Activated CD4-positive, CD25-positive, alpha-beta regulatory T cell treated with anti-CD3 and anti-CD28 coated beads, Interleukin-2, amount 50 U/mL, for 72 hours (primary cell): ENCODE data around the gene IQGAP2.
"Not testable (repeated sequence)": the region's sequence is repeated elsewhere in the genome, so short reads cannot be mapped to it uniquely, and the experiment has no call there.

Experiments
- DNase-seq: peaks from one replicate; pipeline ENCODE4 v3.0.0; 2021

The IQGAP2 gene

DNA sequence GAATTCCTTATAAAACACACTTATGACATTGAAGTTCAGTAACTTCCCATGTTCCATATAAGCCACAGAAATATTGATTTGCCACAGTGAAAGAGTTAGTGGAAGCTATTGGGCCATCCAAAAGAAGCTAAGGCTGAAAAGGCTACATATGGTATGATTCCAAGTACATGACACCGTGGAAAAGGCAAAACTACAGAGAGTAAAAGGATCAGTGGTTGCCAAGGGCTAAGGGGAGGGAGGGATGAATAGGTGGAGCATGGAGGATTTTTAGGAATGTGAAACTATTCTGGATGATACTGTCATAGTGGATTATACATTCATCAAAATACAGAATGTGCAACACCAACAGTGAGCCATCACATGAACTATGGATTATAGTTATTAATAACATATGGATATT lies 110.4 kb downstream of the IQGAP2 start:
- DNase-seq = no peak

DNA sequence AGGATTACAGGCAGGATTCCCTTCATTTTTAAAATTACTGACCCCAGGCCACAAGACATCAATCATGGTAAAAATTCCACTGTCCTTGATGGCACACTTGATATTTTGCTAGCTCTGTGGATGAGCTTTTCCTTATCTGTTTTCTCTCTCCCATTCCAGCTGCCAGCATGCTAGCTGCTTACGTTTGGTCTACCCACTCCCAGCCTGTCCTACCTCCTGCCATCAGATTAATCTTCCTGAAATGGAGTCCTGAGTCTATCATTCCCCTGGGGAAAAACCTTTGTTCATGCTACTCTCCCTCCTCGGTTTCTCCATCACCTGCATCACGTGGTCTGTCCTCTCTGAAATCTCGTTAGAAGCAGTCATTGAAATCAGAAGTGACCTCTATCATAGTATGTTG lies 111.2 kb downstream of the IQGAP2 start:
- no peak for DNase-seq

DNA sequence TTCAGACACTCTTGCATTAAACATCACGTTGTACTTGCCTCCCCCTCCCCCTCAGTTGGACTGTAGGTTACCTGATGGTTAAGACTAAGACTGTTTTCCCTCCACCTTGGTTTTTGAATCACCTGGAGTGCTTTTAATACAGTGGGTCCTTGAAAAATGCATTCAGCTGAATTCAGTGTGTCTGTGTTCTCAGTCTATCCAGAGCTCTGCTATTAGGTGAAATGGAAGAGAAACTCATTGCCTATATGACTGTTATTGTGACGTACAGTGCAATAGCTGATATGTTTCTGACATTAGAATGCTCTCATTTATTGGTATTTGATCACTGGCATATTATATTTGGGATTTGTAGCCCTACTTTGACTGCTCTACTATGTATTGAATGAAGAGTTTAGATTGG lies 111.6 kb downstream of the IQGAP2 start:
- DNase-seq = no peak

DNA sequence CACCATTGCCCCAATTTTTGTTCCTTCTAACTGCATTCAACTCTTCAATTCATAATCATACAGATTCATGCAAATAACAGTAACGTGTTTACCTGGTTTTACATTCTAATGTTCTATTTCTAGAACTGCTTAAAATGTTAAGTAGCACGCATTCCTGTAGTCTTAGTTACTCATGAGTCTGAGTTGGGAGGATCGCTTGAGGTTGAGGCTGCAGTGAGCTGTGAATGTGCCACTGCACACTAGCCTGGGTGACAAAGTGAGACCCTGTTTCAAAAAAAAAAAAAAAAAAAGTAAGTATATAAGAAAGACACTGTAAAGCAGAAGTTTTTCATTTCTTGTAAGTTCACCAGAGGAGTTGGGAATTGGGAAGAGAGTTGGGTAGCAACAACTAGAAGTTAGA lies 114.2 kb downstream of the IQGAP2 start:
- no peak for DNase-seq

DNA sequence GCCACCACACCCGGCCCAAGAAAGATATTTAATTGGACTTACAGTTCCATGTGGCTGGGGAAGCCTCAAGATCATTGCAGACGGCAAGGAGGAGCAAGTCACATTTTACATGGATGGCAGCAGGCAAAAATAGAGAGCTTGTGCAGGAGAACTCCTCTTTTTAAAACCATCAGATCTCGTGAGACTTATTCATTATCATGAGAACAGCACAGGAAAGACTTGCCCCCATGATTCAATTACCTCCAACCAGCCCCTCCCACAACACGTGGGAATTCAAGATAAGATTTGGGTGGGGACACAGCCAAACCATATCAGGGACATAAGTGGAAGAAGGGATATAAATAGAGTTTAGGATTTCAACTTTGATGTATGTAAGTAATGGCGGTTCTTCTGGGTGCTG lies 115.2 kb downstream of the IQGAP2 start:
- not testable (repeated sequence) for DNase-seq

DNA sequence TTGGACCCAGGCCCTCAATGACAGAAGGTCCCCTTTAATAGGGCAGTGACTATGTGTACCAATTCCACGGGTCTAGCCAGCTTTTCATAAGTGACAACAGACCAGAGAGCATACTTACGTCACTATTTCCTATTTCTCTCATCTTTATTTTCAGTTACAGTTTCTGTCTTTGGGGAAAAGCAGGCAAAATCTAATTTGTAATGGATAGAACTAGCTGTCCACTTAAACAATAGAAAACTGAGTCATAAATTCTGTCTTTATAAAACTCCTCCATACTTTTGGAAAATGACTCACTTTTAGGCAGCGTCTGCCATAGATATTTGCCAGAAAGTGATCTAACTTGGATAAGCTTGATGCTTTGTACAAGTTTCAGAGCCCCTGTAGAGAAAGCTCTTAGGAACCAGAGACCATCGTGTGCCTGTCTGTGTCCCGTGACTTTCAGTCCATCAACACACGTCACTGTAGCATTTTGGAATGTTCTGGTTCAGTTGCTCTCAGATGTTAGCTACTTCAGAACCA lies 118.2 kb downstream of the IQGAP2 start:
- no peak for DNase-seq

DNA sequence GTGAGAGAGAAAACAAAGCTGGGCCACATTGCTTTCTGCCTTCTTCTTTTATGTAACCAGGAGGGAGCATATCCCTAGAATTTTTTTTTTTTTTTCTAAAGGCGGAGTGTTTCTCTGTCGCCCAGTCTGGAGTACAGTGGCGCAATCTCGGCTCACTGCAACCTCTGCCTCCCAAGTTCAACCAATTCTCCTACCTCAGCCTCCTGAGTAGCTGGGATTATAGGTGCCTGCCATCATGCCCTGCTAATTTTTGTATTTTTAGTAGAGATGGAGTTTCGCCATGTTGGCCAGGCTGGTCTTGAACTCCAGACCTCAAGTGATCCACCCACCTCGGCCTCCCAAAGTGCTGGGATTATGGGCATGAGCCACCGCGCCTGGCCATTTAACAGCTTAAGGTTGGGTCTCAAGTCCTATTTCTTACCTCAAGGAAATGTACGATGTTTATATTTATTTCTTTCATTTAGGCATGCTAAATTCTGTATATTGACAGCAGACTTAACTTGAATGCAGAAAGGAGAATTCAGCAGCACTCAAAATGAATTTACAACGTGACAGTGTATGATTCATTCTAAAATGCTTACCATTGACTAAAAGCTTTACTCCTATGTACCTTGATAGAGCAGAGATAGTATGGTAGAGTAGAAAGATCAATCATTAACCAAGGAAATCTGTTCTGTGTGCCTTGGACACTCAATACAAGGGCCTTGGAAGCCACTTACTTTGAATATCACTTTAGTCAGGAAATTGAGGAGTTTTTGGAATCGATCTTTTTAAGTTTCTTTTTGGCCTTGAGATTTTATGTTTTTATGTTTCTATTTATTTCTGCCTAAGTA lies 119.2 kb downstream of the IQGAP2 start:
- no peak for DNase-seq

DNA sequence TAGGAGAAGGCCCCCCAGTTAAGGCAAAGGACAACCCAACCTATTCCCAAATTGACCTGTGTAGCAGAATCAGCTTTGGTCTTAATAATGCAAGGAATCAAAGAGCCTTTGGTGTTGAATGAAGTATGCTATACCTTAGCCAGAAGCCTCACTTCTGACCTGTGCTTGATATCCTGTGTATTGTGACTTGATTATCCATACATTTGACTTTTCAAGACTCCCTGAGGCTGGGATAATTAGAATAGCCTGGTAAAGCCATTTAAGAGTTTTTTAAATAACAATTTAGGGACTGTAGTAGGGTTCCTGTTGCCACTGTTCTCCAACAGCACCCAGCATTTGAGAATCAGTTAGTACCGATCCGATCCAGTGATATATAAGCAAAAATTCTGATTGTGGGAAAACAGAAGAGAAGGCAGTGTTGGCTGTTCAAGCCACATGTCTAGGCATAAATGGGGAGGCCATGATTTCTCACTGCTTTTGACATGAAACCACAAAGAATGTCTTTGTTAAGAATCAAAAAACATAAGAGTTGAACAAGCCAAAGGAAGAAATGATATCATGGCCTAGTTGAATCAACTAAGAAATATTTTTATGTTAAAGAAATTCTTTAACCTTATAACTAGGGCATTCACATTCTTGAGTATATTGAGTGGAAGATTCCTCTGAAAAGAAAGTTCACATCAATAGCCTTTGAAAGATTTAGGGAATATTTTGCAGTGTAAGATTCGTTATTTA lies 121.2 kb downstream of the IQGAP2 start:
- no peak for DNase-seq

DNA sequence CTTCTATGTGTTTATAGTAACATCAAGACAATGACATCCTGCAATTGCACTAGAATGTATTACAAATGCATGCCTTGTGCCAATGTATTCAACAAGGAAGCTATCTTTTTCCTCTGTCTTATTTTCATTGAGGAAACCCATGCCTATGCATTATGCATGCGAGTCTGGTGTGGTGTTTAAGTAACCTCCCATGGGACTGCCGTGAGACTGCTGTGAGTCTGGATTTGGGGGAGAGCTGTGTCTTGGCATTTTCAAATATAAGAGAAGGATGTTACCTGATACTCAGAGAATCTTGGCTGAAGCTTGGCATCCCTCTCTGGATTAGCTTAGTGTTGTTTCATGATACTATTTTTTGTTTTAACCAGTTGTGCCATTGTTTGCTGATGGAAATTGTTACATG lies 121.8 kb downstream of the IQGAP2 start:
- DNase-seq = no peak

DNA sequence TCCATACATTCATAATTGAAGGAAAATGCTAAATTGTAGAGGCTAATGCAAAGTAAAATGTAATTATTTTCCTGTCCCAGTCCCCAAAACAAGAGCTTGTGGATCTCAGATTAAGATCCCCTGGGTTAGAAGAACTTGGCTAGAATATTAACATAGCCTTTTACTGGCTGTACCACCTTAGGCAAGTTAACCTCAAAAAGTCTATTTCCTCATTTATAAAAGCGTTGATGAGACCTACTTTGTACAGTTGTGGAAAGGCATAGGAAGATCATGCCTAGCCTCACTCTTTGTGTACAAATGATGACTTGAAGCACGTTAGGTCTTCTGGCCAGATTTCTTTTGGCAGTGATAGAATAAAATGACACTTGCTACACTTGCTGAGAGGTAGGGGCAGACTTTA lies 122.9 kb downstream of the IQGAP2 start:
- no peak for DNase-seq

DNA sequence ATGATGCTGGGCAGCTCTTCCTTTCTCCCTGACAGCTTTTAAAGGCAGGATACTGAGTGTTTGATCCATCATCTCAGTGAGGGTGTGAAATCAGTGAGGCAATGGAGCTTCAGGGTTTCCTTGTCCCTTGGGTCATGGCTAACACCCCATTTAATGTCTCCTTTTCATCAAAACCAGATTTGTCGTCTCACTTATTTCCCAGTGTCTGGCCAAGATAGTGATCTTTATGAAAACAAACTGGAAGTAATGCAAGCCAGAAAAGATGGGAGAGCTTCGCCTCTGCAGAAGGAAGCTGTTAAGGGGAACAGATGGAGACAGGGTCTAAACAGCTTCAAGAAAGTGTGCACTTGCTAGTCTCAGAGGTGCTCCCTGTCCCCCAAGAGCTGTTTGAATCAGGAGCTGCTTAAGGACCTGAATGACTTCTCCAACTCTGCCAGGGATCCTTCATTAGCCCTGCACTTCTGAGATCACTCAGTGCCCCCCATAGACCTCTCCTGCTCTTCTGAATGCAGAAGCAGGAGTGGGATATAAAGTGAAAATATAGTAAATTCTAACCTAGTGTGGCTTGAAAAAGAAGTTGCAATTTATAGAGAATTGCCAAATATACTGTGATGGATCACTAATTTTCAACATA lies 124.0 kb downstream of the IQGAP2 start:
- DNase-seq = no peak

DNA sequence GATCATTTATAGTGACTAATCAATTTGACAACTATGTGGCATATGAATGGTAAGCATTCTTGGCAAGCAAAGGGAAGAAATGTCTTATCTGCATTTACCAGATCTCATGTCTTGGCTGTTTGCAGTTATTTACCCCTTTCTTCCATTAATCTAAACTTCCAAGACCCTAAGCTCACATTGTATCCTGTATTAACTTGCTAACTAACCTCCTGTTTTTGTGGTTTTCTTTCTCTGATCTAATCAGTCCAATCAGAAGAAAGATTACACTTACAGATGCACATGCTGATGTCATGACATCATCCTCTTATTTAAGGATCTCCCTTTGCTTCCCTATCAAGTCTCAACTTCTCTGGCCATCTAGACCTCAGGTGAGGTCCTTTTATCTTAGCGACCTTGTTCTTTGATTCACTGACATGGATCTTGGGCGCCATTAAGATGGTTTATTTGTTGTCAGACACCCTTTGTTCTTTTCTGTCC lies 124.6 kb downstream of the IQGAP2 start:
- no peak for DNase-seq

DNA sequence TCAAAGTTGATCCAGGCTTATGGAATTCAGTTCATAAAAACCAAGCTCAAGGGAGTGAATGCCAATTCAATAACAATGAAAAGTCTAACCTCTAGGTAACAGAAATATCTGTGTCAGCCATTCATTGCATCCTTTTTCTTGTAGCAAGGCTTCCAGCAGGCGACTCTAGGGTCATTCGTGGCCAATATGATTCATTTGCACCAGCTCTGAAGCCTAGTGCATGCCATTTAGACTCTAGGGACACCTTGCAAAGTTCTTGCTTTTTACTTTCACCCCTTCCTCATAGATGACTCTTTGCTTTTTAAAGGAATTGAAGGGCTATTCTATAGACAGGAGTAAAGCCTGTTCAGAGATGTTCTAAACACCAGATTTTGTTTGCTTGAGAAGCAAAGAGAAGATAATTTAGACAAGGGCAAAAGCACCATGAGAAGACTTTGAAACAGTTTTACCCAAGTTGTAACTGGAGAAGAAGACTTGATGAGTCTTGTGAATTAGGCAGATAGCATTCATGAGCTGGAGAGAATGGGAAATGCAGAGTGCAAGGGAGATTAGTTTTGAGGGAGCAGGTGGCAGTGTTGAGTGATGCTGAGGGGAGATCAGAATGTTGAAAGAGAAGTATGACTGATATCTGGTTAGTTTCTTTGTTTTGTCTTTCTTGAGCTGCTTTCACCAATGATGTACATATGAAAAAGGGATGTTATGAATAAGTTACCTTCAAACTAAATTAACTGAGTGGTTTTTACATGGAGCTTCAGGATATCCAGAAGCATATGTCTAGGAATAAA lies 125.7 kb downstream of the IQGAP2 start:
- DNase-seq = no peak

DNA sequence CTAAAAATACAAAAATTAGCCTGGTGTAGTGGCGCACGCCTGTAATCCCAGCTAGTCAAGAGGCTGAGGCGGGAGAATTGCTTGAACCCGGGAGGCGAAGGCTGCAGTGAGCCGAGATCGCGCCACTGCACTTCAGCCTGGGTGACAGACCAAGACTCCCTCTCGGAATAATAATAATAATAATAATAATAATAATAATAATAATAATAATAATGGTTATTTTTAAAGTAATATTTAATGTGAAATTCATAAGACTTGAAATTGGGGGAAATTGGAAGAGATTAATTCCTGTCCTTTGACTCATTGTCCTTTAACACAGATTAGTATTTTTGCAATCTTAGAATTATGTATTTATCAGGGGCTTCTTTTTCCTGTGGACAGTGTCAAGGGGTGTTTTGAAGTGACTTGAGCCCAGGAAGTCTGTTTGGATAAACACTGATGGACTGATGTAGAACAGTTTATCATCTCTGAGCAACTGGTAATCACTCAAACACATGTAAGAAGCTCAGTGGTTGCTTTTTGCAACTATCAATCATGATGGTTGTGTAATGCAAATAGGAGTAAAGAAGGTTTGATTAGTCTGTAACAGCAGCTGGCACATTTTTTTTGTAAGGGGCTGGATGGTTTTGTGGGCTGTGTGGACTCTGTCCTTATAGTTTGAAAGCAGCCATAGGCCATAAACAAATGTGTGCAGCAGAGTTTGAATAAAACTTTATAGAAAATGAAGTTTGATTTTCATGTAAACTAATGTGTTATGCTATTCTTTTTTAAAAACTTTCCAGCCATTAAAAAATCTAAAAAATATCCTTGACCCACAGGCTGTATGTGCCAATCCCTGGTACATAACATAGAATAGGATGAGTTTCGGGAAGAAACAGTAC lies 126.6 kb downstream of the IQGAP2 start:
- DNase-seq = no peak

DNA sequence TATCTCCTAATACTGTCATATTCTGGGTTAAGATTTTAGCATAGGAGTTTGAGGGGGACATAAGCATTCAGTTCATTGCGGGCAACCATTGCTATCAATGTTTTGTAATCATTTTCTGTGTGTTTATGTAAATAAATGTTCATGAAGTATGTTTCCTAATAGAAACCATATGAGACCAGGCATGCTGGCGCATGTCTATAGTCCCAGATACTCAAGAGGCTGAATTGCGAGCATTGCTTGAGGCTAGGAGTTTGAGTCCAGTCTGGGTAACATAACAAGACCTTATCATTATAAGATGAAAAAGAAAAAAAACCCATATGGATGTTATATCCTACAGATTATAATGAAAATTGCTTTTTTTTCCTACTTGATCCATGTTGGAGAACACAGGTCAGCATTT lies 129.0 kb downstream of the IQGAP2 start:
- no peak for DNase-seq

DNA sequence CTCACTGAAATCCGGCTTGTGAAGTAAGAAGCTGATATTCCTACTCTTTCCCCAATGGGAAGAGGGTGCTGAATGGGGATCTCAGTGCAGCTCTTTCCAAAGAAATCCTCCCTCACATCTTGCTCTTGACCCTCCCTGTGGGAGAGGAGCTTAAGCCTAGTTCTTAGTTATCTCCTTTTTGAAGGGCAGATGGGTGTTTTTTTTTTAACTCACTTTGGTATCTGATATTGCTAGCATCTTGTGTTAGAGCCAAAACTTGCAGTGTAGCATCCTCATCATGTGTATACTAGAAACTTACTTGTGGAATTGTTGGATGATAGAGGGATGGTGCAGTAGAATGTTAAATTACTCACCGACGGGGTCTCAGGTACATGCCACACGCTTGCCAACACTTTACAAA lies 129.9 kb downstream of the IQGAP2 start:
- no peak for DNase-seq

DNA sequence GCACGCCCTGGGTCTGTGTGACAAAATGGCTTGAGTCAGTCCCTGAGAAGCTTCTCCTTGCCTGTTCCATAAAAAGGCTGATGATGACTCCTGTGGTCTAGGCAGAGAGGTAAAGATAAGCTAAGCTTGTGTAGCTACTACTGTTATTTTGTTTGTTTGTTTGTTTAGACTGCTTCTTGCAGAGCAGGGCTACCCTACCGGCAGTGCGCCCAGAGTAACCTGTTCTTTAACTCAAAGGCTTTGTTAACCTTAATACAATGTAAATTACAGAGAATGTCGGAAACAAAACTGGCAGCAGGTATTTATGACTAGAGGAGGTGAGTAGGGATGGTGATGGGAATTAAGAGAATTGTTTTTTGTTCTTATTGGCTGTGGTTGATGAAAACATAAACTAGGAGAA lies 132.5 kb downstream of the IQGAP2 start:
- DNase-seq = no peak

DNA sequence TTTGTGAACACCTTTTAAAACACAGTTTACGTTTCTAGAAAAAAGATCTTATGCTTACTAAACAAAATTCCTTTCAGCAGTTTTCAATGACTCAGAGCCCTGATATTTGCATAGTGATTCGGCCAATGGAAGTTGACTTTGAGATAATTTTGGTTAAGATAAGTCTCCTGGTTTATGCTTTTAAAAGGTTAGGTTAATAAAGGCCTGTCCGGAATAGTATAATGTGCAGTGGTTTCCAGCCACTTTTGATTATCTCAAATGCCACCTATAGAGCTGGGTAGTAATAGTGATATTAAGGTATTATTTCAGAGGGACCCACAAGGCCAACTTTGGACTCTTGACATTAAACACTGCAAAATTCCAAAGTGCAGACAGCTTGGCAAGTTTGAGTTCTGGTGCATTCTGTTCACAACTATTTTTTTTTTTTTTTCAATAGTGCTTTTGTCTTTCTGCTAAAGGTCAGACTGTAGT lies 134.0 kb downstream of the IQGAP2 start:
- no peak for DNase-seq

DNA sequence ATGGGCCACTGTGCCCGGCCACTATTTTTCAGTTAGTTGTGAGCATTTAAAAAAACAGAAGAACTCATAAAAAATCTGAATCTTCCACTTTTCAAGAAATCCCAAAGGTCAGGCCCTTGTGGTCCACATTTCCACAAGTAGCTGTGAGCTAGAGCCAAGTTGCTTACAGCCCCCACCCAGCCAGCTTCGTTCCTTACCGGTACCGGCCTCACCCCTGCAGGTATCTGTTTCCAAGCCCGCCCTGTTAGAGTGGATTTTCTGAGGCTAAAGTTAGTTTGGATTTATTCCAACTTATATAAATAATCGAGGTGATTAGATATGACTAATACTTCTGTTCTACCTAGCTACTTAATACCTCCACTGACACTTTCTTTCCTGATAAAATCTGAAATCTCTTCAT lies 139.2 kb downstream of the IQGAP2 start:
- DNase-seq = no peak

DNA sequence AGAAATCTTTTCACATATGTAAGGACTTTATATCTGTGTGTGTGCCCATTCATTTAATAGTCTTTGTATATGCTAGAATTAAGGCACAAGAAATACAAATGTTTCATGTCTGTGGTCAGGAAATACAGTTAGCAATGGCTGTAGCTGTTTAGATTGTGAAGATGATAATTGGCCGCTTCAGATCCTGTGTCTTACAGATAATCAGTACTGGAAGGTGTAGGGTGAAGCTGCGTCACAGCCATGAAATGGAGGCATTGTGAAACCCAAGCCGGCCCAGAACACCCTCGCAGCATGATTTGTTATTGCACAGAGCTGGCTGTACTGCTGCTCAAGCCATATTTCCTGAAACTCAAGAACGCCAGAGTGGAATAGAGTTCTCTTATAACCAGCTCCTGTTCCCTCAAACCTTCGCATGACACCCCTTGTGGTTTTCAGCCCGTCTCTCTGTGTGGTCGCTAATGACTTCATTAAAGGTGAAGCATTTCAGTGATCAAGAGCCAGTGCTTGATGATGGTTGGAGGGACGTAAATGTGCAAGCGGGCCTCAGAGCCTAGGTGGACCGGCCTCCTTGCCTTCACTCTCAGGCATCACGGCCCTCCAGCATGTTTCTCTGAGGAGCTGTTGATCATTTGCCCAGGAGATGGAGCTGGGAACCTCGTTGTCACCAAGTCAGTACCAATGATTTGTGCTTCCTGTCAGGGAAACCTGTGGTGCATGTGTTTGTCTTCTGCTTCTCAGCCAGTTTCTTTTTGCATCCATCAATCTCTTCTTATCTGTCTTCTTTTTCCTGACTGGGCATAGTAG lies 140.0 kb downstream of the IQGAP2 start:
- DNase-seq = peak; percentile 63
